T-helper 1 cell treated with Interleukin-12 subunit alpha and Interleukin-12 subunit beta and Interleukin-4 antibody, amounts not matched to agents 30 ng/mL and 1 ng/mL, for 36 hours (primary cell): ENCODE measurements around the gene RALGAPB. TPM values are rescaled to one million over a fixed set of nuclear protein-coding genes. Genes with fewer than 3 reads are reported as not detected.
"Not testable (repeated sequence)": the region's sequence is repeated elsewhere in the genome, so short reads cannot be mapped to it uniquely, and the experiment has no call there.

Source experiments
- intact Hi-C: fragments of 100-400 bp; cut with micrococcal nuclease; formaldehyde crosslinking; loops from one replicate; pipeline ENCODE4 v1.15.1; 2024
- total RNA-seq: library from RNA; stranded (reverse); gene quantifications from 2 replicates; pipeline ENCODE4 v1.2.3, GENCODE V29; 2022

Gene RALGAPB
- 37.2 and 38.0 TPM in 2 replicates for total RNA-seq

- intact Hi-C loops: loop anchor here (1.0 to 10.0 kb wide), 8 partner anchors 26 to 778 kb away; partner anchors contain the start of genes ACTR5, CTNNBL1, DHX35 and PPP1R16B
These were observed at the start of gene RALGAPB for GRCh38 chr20:38472513-38473366. TSS of gene RALGAPB (plus strand) at chr20:38472843. CDS start at chr20:38488433, 15,590 bp downstream.

- intact Hi-C loops: no loop called here
These were observed 49.1 kb upstream of the RALGAPB start for GRCh38 chr20:38423541-38423940.

- intact Hi-C loops: no loop called here
These were observed 48.2 kb upstream of the RALGAPB start for GRCh38 chr20:38424401-38424800.

- intact Hi-C loops: no loop called here
These were observed 46.4 kb upstream of the RALGAPB start for GRCh38 chr20:38426006-38426897.

GRCh38 chr20:38427655-38428023 lies 45.0 kb upstream of the RALGAPB start:
- intact Hi-C loops: no loop called here

- intact Hi-C loops: no loop called here
These were observed 43.8 kb upstream of the RALGAPB start for GRCh38 chr20:38428800-38429199.

- intact Hi-C loops: no loop called here
These were observed 43.3 kb upstream of the RALGAPB start for GRCh38 chr20:38429301-38429700.

GRCh38 chr20:38430679-38431325 lies 41.8 kb upstream of the RALGAPB start:
- intact Hi-C loops: no loop called here

GRCh38 chr20:38432292-38432691 lies 40.4 kb upstream of the RALGAPB start:
- intact Hi-C loops: no loop called here

- intact Hi-C loops: not testable (repeated sequence)
These were observed 39.8 kb upstream of the RALGAPB start for GRCh38 chr20:38432870-38433269.

GRCh38 chr20:38433304-38433972 lies 39.2 kb upstream of the RALGAPB start:
- intact Hi-C loops: no loop called here

- intact Hi-C loops: loop anchor here (2.0 kb wide), 1 partner anchor 740 kb away; the partner anchor contains the start of gene CTNNBL1
These were observed 38.3 kb upstream of the RALGAPB start for GRCh38 chr20:38434301-38434741.

GRCh38 chr20:38434770-38435554 lies 37.7 kb upstream of the RALGAPB start, which contains the start of gene SNHG17:
TSS of gene SNHG17 (minus strand) at chr20:38435328.
- intact Hi-C loops: loop anchor here (1.0 to 2.0 kb wide), 5 partner anchors 11 to 740 kb away; partner anchors contain the start of genes ACTR5, CTNNBL1, RALGAPB and RPRD1B

- intact Hi-C loops: loop anchor here (1.0 to 2.0 kb wide), 5 partner anchors 11 to 741 kb away; partner anchors contain the start of genes ACTR5, CTNNBL1, RALGAPB and RPRD1B
These were observed 37.1 kb upstream of the RALGAPB start for GRCh38 chr20:38435555-38435939.

GRCh38 chr20:38437796-38438195 lies 34.8 kb upstream of the RALGAPB start:
- intact Hi-C loops: no loop called here

- intact Hi-C loops: not testable (repeated sequence)
These were observed 31.5 kb upstream of the RALGAPB start for GRCh38 chr20:38441110-38441509.

GRCh38 chr20:38441916-38442315 lies 30.7 kb upstream of the RALGAPB start:
- intact Hi-C loops: no loop called here

- intact Hi-C loops: loop anchor here (5.0 kb wide), 2 partner anchors 302 to 753 kb away; partner anchors contain the start of genes ACTR5 and CTNNBL1
These were observed 27.3 kb upstream of the RALGAPB start for GRCh38 chr20:38445381-38445796.

- intact Hi-C loops: loop anchor here (1.0 to 5.0 kb wide), 6 partner anchors 11 to 754 kb away; partner anchors contain the start of genes ACTR5, CTNNBL1, FAM83D and RALGAPB
These were observed 26.7 kb upstream of the RALGAPB start for GRCh38 chr20:38445901-38446425.
